Heart left ventricle (tissue), 13 donors: ENCODE measurements around the gene DUSP5.

Experiments used
- CTCF ChIP-seq, 12 donors: fragments of 200-600 bp; sonication (generic) in 4 of 12; IDR thresholded peaks; one replicate each; pipeline versions ENCODE4 v1.5.0 to v1.8.0; 2018 to 2022; ENCODE audit warnings: antibody characterized with exemption in 12 of 12, mild to moderate bottlenecking in 5 of 12
- POLR2A ChIP-seq, 2 donors: fragments of 450-650 bp; IDR thresholded peaks; one replicate each; pipeline ENCODE4 v1.6.1; 2017; ENCODE audit warnings: antibody characterized with exemption in 2 of 2, mild to moderate bottlenecking in 2 of 2, moderate library complexity in 2 of 2
- donor health status: ischemic (EF 13 %, LVEDD 7.1; RV severe dilation, severe dysfunction).
- donor health status: DM: no; HTN: yes; CAD: no.
- donor health status: DM: no; HTN: no; CAD: no.
- donor health status: ischemic (EF 25% LVEDD 6.9; RV normal size, moderate dysfunction).
- donor health status: ischemic (EF 25% LVEDD 5.7; RV mildly dilated, moderate dysfunction).
- donor health status: ischemic (EF 35%, LVEDD 5.7; RV mildly dilated, moderate dysfunction).
- donor health status: nonischemic (EF 11% LVEDD 7.7; RV severe dilation, severe dysfunction).
- donor health status: DM: yes; HTN: yes; CAD: no.
- donor health status: PGD.
- donor health status: ischemic (EF 29% LVEDD 5.4; RV normal size, mild dysfunction).
- donor health status: nonischemic (EF 23%, LVEDD 6.1; RV moderate dilation, normal function).

GRCh38 chr10:110502851-110503301 lies 5.2 kb downstream of the DUSP5 start:
- TF ChIP-seq POLR2A (IDR thresholded peaks at IDR 0.05) (no peak), CTCF (IDR thresholded peaks at IDR 0.05) (no peak)
